Liver (tissue), 9 donors: ENCODE data around the gene RALGAPA2. TPM values are rescaled to one million over a fixed set of nuclear protein-coding genes. Genes with fewer than 3 reads are reported as not detected.

Source experiments
- DNase-seq: peaks from one replicate; pipeline ENCODE4 v3.0.0-alpha.2; 2017; ENCODE audit warnings: low spot score
- H3K27ac ChIP-seq, 2 donors: one replicate each; pipeline ENCODE4 v1.7.0; 2013; ENCODE audit warnings: inconsistent platforms in 2 of 2, low read length in 2 of 2, control low read depth in 1 of 2, low read depth in 1 of 2, mild to moderate bottlenecking in 1 of 2
- H3K27me3 ChIP-seq, 4 donors: one replicate each; pipeline versions ENCODE4 v1.6.1 to v1.7.0; 2013; ENCODE audit warnings: low read length in 3 of 4, inconsistent platforms in 1 of 4, mild to moderate bottlenecking in 1 of 4, moderate library complexity in 1 of 4; ENCODE audit not compliant: control insufficient read depth in 4 of 4, insufficient read depth in 4 of 4
- H3K36me3 ChIP-seq, 4 donors: one replicate each; pipeline versions ENCODE4 v1.6.1 to v1.7.0; 2013; ENCODE audit warnings: low read length in 3 of 4, mild to moderate bottlenecking in 3 of 4, low read depth in 1 of 4, moderate library complexity in 1 of 4; ENCODE audit not compliant: control insufficient read depth in 4 of 4, insufficient read depth in 3 of 4
- H3K4me1 ChIP-seq, 4 donors: one replicate each; pipeline versions ENCODE4 v1.6.1 to v1.7.0; 2013; ENCODE audit warnings: low read length in 3 of 4, mild to moderate bottlenecking in 3 of 4, moderate library complexity in 1 of 4; ENCODE audit not compliant: control insufficient read depth in 4 of 4, insufficient read depth in 4 of 4
- H3K4me3 ChIP-seq, 3 donors: one replicate each; pipeline versions ENCODE4 v1.6.1 to v1.7.0; 2013; ENCODE audit warnings: low read length in 3 of 3, control low read depth in 1 of 3, low read depth in 1 of 3, mild to moderate bottlenecking in 1 of 3
- H3K9ac ChIP-seq, 2 donors: one replicate each; pipeline ENCODE4 v1.7.0; 2013; ENCODE audit warnings: low read length in 2 of 2, mild to moderate bottlenecking in 2 of 2, moderate library complexity in 2 of 2, control low read depth in 1 of 2, low read depth in 1 of 2
- H3K9me3 ChIP-seq, 4 donors: one replicate each; pipeline versions ENCODE4 v1.6.1 to v1.7.0; 2013; ENCODE audit warnings: low read length in 3 of 4; ENCODE audit not compliant: control insufficient read depth in 4 of 4
- ATF3 ChIP-seq: IDR thresholded peaks from 2 replicates; pipeline ENCODE4 v1.6.1; 2016; ENCODE audit warnings: antibody characterized with exemption
- CTCF ChIP-seq: fragments of 150-350 bp; IDR thresholded peaks from 2 replicates; pipeline ENCODE4 v1.5.1; 2017; ENCODE audit warnings: improper control_type of control experiment, low read depth, low read length; ENCODE audit not compliant: missing input control
- EGR1 ChIP-seq, 2 donors: IDR thresholded peaks; 2 replicates each; pipeline ENCODE4 v1.6.1; 2016 to 2018; ENCODE audit warnings: antibody characterized with exemption in 2 of 2, low read depth in 2 of 2
- FOXA1 ChIP-seq: IDR thresholded peaks from 2 replicates; pipeline ENCODE4 v1.6.1; 2016; ENCODE audit warnings: antibody characterized with exemption
- FOXA2 ChIP-seq: IDR thresholded peaks from 2 replicates; pipeline ENCODE4 v1.6.1; 2016; ENCODE audit warnings: antibody characterized with exemption
- GABPA ChIP-seq, 2 donors: IDR thresholded peaks in 1 of 2; conservative IDR thresholded peaks in 1 of 2; 2 replicates each; pipeline ENCODE4 v1.6.1; 2016; ENCODE audit warnings: antibody characterized with exemption in 2 of 2, mild to moderate bottlenecking in 1 of 2, moderate library complexity in 1 of 2
- HNF4A ChIP-seq, 2 donors: conservative IDR thresholded peaks; 2 replicates each; pipeline ENCODE4 v1.6.1; 2016; ENCODE audit warnings: antibody characterized with exemption in 2 of 2, mild to moderate bottlenecking in 2 of 2
- HNF4G ChIP-seq: IDR thresholded peaks from 2 replicates; pipeline ENCODE4 v1.6.1; 2016; ENCODE audit warnings: antibody characterized with exemption
- JUND ChIP-seq, 2 donors: IDR thresholded peaks; 2 replicates each; pipeline ENCODE4 v1.6.1; 2016; ENCODE audit warnings: antibody characterized with exemption in 2 of 2
- NR2F2 ChIP-seq: IDR thresholded peaks from 2 replicates; pipeline ENCODE4 v1.6.1; 2016; ENCODE audit warnings: antibody characterized with exemption
- RAD21 ChIP-seq, 2 donors: IDR thresholded peaks; 2 replicates each; pipeline ENCODE4 v1.6.1; 2016; ENCODE audit warnings: antibody characterized with exemption in 2 of 2, mild to moderate bottlenecking in 2 of 2
- REST ChIP-seq: IDR thresholded peaks from 2 replicates; pipeline ENCODE4 v1.6.1; 2016; ENCODE audit warnings: antibody characterized with exemption, mild to moderate bottlenecking
- RXRA ChIP-seq, 2 donors: IDR thresholded peaks; 2 replicates each; pipeline ENCODE4 v1.6.1; 2017 to 2018; ENCODE audit warnings: antibody characterized with exemption in 2 of 2, mild to moderate bottlenecking in 1 of 2
- SP1 ChIP-seq: IDR thresholded peaks from 2 replicates; pipeline ENCODE4 v1.6.1; 2018; ENCODE audit warnings: antibody characterized with exemption, mild to moderate bottlenecking
- TAF1 ChIP-seq: conservative IDR thresholded peaks from 2 replicates; pipeline ENCODE4 v1.6.1; 2016; ENCODE audit warnings: antibody characterized with exemption, mild to moderate bottlenecking
- YY1 ChIP-seq: IDR thresholded peaks from 2 replicates; pipeline ENCODE4 v1.6.1; 2016; ENCODE audit warnings: antibody characterized with exemption, mild to moderate bottlenecking
- WGBS: extraction: QIAGEN DNeasy Blood & Tissue Kit; methylation state at CpG from one replicate; pipeline ENCODE4 v1.1.7; 2013; 5-methylcytosine and 5-hydroxymethylcytosine counted together
- polyA plus RNA-seq, 2 donors: library from polyadenylated mRNA; stranded (reverse) in 1 of 2; unstranded in 1 of 2; fragments of 200-250 nt in 1 of 2; fragments of >200 nt in 1 of 2; fragmentation: Nextera tagmentation in 1 of 2; extraction: Ambion mirVana in 1 of 2; gene quantifications; one replicate each; pipeline versions ENCODE4 v1.2.1 to v1.2.3, GENCODE V29; 2013 to 2015
- total RNA-seq, 2 donors: library from RNA; depleted of rRNA; stranded (reverse); fragments of >200 nt; gene quantifications; one replicate each; pipeline ENCODE4 v1.2.3, GENCODE V29; 2014
- TF ChIP-seq, protein P1 (sequence below): IDR thresholded peaks from 2 replicates; pipeline ENCODE4 v1.6.1; 2016; ENCODE audit warnings: antibody characterized with exemption
- TF ChIP-seq, protein P2 (sequence below): IDR thresholded peaks from 2 replicates; pipeline ENCODE4 v1.6.1; 2016; ENCODE audit warnings: antibody characterized with exemption
- donor health status: healthy.
- donor health status: healthy.
- donor health status: healthy.
- donor health status: healthy.
- donor health status: healthy.

The RALGAPA2 gene
- total and polyA plus RNA-seq, 4 donors: 14.8 to 89.9 (median 25.1) TPM

DNA sequence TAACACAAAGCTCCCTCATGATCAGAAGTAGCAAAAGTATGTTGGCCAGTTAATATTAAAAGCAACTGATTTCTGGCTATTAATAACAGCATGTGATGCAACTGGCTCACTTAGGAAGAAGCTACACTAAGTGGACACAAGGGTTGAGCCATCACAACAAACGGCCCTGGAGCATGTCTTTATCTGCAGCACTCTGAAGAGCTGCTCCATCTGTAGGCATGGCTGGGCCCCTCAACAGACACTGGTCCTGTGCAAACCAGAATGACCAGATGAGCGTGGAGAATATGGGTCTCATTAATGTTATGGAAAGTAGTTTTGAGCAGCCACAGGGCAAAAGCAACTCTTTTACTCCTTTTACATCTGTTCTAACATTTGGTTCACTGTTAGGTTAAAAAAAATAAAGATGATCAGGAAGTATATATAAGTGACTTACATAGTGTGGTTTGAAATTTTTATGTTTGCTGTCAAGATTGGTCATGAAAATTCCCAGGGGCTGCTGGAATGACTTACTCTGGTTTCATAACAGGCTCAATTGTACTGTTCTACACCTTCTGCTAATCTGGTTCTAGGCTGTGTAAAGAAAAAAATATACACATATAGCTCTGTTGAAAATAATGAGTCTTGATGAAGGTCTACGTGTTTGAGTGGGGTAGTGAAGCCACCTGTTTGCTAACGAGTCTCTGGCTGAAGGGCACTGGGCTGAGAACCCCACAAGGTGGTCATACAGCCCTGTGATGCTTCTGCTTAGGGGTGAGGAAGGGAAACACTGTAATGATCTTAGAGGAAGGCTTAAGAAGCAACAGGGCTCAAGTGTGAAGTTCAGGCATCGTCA is 286.4 kb downstream of the RALGAPA2 start (continued):
- TF ChIP-seq ATF3: no peak
- TF ChIP-seq RXRA (IDR thresholded peaks at IDR 0.05): no peak
- TF ChIP-seq GABPA (IDR thresholded peaks at IDR 0.05 in 1 of 2, conservative IDR thresholded peaks at IDR 0.05 in 1 of 2): no peak
- no peak for TF ChIP-seq TAF1

DNA sequence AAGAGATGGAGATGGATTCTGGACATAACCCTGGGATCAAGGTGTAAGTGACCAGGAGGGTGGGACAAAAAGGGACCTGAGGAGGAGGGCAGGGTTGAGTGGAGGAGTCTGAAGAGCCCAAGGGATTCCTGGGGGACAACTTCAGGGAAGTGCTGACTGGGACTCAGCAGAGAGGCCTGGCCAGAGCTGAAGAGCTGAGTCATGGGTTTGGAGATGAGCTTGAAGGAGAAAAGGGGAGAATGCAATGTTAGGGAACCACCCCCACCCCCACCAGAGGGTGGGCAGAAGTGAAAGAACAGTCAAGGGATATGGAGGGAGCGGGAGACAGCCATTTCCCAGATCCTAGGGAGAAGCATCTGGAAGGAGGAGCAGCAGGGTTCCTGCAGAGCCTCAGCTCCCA is 289.3 kb downstream of the RALGAPA2 start:
- H3K9ac ChIP-seq: no peak overlapping the region
- DNase-seq: no peak
- no peak overlapping the region for H3K27ac ChIP-seq
- H3K9me3 ChIP-seq: no peaks in the 10 kb centered on the region
- TF ChIP-seq RAD21 (IDR thresholded peaks at IDR 0.05): no peak
- TF ChIP-seq, protein P1, sequence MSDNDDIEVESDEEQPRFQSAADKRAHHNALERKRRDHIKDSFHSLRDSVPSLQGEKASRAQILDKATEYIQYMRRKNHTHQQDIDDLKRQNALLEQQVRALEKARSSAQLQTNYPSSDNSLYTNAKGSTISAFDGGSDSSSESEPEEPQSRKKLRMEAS: no peak
- no peak for TF ChIP-seq HNF4G
- TF ChIP-seq CTCF: no peak
- no peak overlapping the region for H3K4me3 ChIP-seq
- H3K4me1 ChIP-seq: no peaks in the 10 kb centered on the region
- WGBS: 100% methylated on average over 1 of the region's 1 CpG
- H3K36me3 ChIP-seq: peaks cover 3 to 15% (median 7%) of the 10 kb centered on the region in 4 donors
- no peaks in the 10 kb centered on the region for H3K27me3 ChIP-seq

- Histone ChIP-seq H3K9ac (no peak overlapping the region), H3K4me3 (no peak overlapping the region), H3K27ac (no peak overlapping the region), H3K27me3 (no peaks in the 10 kb centered on the region), H3K4me1 (no peaks in the 10 kb centered on the region), H3K36me3 (peaks cover 2 to 10% (median 5%) of the 10 kb centered on the region in 4 donors), H3K9me3 (no peaks in the 10 kb centered on the region)
- no peak for DNase-seq
- WGBS: 95% methylated on average over 8 of the region's 8 CpGs
- TF ChIP-seq RAD21 (IDR thresholded peaks at IDR 0.05): no peak
- TF ChIP-seq TAF1: no peak
- TF ChIP-seq, protein P1: no peak
- no peak for TF ChIP-seq JUND (IDR thresholded peaks at IDR 0.05)
- TF ChIP-seq FOXA2: no peak
- no peak for TF ChIP-seq REST
- TF ChIP-seq HNF4G: no peak
- TF ChIP-seq FOXA1: no peak
- TF ChIP-seq NR2F2: no peak
- TF ChIP-seq, protein P2, sequence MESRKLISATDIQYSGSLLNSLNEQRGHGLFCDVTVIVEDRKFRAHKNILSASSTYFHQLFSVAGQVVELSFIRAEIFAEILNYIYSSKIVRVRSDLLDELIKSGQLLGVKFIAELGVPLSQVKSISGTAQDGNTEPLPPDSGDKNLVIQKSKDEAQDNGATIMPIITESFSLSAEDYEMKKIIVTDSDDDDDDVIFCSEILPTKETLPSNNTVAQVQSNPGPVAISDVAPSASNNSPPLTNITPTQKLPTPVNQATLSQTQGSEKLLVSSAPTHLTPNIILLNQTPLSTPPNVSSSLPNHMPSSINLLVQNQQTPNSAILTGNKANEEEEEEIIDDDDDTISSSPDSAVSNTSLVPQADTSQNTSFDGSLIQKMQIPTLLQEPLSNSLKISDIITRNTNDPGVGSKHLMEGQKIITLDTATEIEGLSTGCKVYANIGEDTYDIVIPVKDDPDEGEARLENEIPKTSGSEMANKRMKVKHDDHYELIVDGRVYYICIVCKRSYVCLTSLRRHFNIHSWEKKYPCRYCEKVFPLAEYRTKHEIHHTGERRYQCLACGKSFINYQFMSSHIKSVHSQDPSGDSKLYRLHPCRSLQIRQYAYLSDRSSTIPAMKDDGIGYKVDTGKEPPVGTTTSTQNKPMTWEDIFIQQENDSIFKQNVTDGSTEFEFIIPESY: no peak
- no peak for TF ChIP-seq YY1
- TF ChIP-seq CTCF: no peak
- TF ChIP-seq EGR1 (IDR thresholded peaks at IDR 0.05; ENCODE audit: low read depth in 2 of 2): no peak
- no peak for TF ChIP-seq SP1
- TF ChIP-seq HNF4A (conservative IDR thresholded peaks at IDR 0.05): no peak
Observed at GRCh38 chr20:20417876-20418676, 294.4 kb downstream of the RALGAPA2 start.
